ENCODE data around the gene SLC25A21.

Gene SLC25A21

GRCh38 chr14:36746872-36747271, 425.5 kb downstream of the SLC25A21 start:
- Histone ChIP-seq H3K27me3 (ENCODE audit: low read length) (no peaks in the 10 kb centered on the region), H3K27ac (ENCODE audit: low read depth, low read length) (no peak overlapping the region), H3K9me3 (ENCODE audit: insufficient read depth, low read length) (peaks cover 2% of the 10 kb centered on the region; the same call in 1 of the 2 replicates), H3K79me2 (ENCODE audit: insufficient read depth, low read length) (no peaks in the 10 kb centered on the region), H3K9ac (ENCODE audit: low read length) (no peak overlapping the region), H3K4me2 (ENCODE audit: low read depth, low read length, poor library complexity, severe bottlenecking) (no peak overlapping the region), H4K20me1 (ENCODE audit: low read depth, low read length) (no peaks in the 10 kb centered on the region), H3F3A (ENCODE audit: insufficient read depth) (no peaks in the 10 kb centered on the region), H3K4me3 (ENCODE audit: insufficient read depth, low read length, poor library complexity, severe bottlenecking) (no peak overlapping the region), H2AFZ (ENCODE audit: low read depth, low read length, severe bottlenecking) (no peak overlapping the region), H3K9me2 (replicated peaks; ENCODE audit: insufficient read depth, low read length) (no peaks in the 10 kb centered on the region), H3K36me3 (ENCODE audit: low read length) (no peaks in the 10 kb centered on the region)
- TF ChIP-seq EZH2phosphoT487 (conservative IDR thresholded peaks at IDR 0.05; ENCODE audit: low read length) = no peak
- no peak for TF ChIP-seq CTCF (IDR thresholded peaks at IDR 0.05; ENCODE audit: insufficient read depth, low read length, poor library complexity, severe bottlenecking)

- Histone ChIP-seq H3F3A (ENCODE audit: insufficient read depth) (no peaks in the 10 kb centered on the region), H4K20me1 (ENCODE audit: low read depth, low read length) (no peaks in the 10 kb centered on the region), H3K9me3 (ENCODE audit: insufficient read depth, low read length) (no peaks in the 10 kb centered on the region), H3K27me3 (ENCODE audit: low read length) (no peaks in the 10 kb centered on the region), H3K4me2 (ENCODE audit: low read depth, low read length, poor library complexity, severe bottlenecking) (no peak overlapping the region), H3K36me3 (ENCODE audit: low read length) (no peaks in the 10 kb centered on the region), H3K4me3 (ENCODE audit: insufficient read depth, low read length, poor library complexity, severe bottlenecking) (no peak overlapping the region), H3K79me2 (ENCODE audit: insufficient read depth, low read length) (no peaks in the 10 kb centered on the region), H3K27ac (ENCODE audit: low read depth, low read length) (no peak overlapping the region), H2AFZ (ENCODE audit: low read depth, low read length, severe bottlenecking) (no peak overlapping the region), H3K9ac (ENCODE audit: low read length) (no peak overlapping the region), H3K9me2 (replicated peaks; ENCODE audit: insufficient read depth, low read length) (no peaks in the 10 kb centered on the region)
- no peak for TF ChIP-seq CTCF (IDR thresholded peaks at IDR 0.05; ENCODE audit: insufficient read depth, low read length, poor library complexity, severe bottlenecking)
- TF ChIP-seq EZH2phosphoT487 (conservative IDR thresholded peaks at IDR 0.05; ENCODE audit: low read length) = no peak
These were observed 430.5 kb downstream of the SLC25A21 start for GRCh38 chr14:36741858-36742257.

- H3K4me3 ChIP-seq (ENCODE audit: insufficient read depth, low read length, poor library complexity, severe bottlenecking) = no peak overlapping the region
- no peaks in the 10 kb centered on the region for H3K36me3 ChIP-seq (ENCODE audit: low read length)
- H3K9me3 ChIP-seq (ENCODE audit: insufficient read depth, low read length) = no peaks in the 10 kb centered on the region
- H3K27ac ChIP-seq (ENCODE audit: low read depth, low read length) = no peak overlapping the region
- no peaks in the 10 kb centered on the region for H3K79me2 ChIP-seq (ENCODE audit: insufficient read depth, low read length)
- H3K9ac ChIP-seq (ENCODE audit: low read length) = no peak overlapping the region
- TF ChIP-seq EZH2phosphoT487 (conservative IDR thresholded peaks at IDR 0.05; ENCODE audit: low read length) (no peak), CTCF (IDR thresholded peaks at IDR 0.05; ENCODE audit: insufficient read depth, low read length, poor library complexity, severe bottlenecking) (no peak)
- H4K20me1 ChIP-seq (ENCODE audit: low read depth, low read length) = no peaks in the 10 kb centered on the region
- no peak overlapping the region for H3K4me2 ChIP-seq (ENCODE audit: low read depth, low read length, poor library complexity, severe bottlenecking)
- H2AFZ ChIP-seq (ENCODE audit: low read depth, low read length, severe bottlenecking) = no peak overlapping the region
- no peaks in the 10 kb centered on the region for H3F3A ChIP-seq (ENCODE audit: insufficient read depth)
- H3K9me2 ChIP-seq (replicated peaks; ENCODE audit: insufficient read depth, low read length) = no peaks in the 10 kb centered on the region
- no peaks in the 10 kb centered on the region for H3K27me3 ChIP-seq (ENCODE audit: low read length)
These were observed 434.1 kb downstream of the SLC25A21 start for GRCh38 chr14:36738269-36738668.

All from SU-DHL-6 (cell line).